ENCODE results near the gene ARHGEF2.

Gene ARHGEF2

GRCh38 chr1:155951753-155952504 lies 26.4 kb downstream of the ARHGEF2 start:
- Histone ChIP-seq H3K4me2 (ENCODE audit: low read depth, low read length, poor library complexity, severe bottlenecking) (no peak overlapping the region), H3K27me3 (ENCODE audit: low read length) (no peaks in the 10 kb centered on the region), H3K4me3 (ENCODE audit: insufficient read depth, low read length, poor library complexity, severe bottlenecking) (no peak overlapping the region), H3K79me2 (ENCODE audit: insufficient read depth, low read length) (no peaks in the 10 kb centered on the region), H3K9ac (ENCODE audit: low read length) (no peak overlapping the region), H4K20me1 (ENCODE audit: low read depth, low read length) (no peaks in the 10 kb centered on the region), H3K9me2 (replicated peaks; ENCODE audit: insufficient read depth, low read length) (no peaks in the 10 kb centered on the region), H2AFZ (ENCODE audit: low read depth, low read length, severe bottlenecking) (no peak overlapping the region), H3K27ac (ENCODE audit: low read depth, low read length) (no peak overlapping the region), H3K36me3 (ENCODE audit: low read length) (peaks cover 32% of the 10 kb centered on the region), H3K9me3 (ENCODE audit: insufficient read depth, low read length) (no peaks in the 10 kb centered on the region), H3F3A (ENCODE audit: insufficient read depth) (peaks cover 20% of the 10 kb centered on the region)
- TF ChIP-seq CTCF (IDR thresholded peaks at IDR 0.05; ENCODE audit: insufficient read depth, low read length, poor library complexity, severe bottlenecking): no peak
- TF ChIP-seq EZH2phosphoT487 (conservative IDR thresholded peaks at IDR 0.05; ENCODE audit: low read length): no peak

GRCh38 chr1:155950829-155951228 lies 27.5 kb downstream of the ARHGEF2 start:
- H3K79me2 ChIP-seq (ENCODE audit: insufficient read depth, low read length): no peaks in the 10 kb centered on the region
- H3K9me2 ChIP-seq (replicated peaks; ENCODE audit: insufficient read depth, low read length): no peaks in the 10 kb centered on the region
- H2AFZ ChIP-seq (ENCODE audit: low read depth, low read length, severe bottlenecking): no peak overlapping the region
- H3K36me3 ChIP-seq (ENCODE audit: low read length): peaks cover 31% of the 10 kb centered on the region
- no peaks in the 10 kb centered on the region for H3K27me3 ChIP-seq (ENCODE audit: low read length)
- H3K4me2 ChIP-seq (ENCODE audit: low read depth, low read length, poor library complexity, severe bottlenecking): no peak overlapping the region
- no peaks in the 10 kb centered on the region for H3K9me3 ChIP-seq (ENCODE audit: insufficient read depth, low read length)
- no peak for TF ChIP-seq CTCF (IDR thresholded peaks at IDR 0.05; ENCODE audit: insufficient read depth, low read length, poor library complexity, severe bottlenecking)
- TF ChIP-seq EZH2phosphoT487 (conservative IDR thresholded peaks at IDR 0.05; ENCODE audit: low read length): no peak
- no peak overlapping the region for H3K9ac ChIP-seq (ENCODE audit: low read length)
- H3K4me3 ChIP-seq (ENCODE audit: insufficient read depth, low read length, poor library complexity, severe bottlenecking): no peak overlapping the region
- no peaks in the 10 kb centered on the region for H4K20me1 ChIP-seq (ENCODE audit: low read depth, low read length)
- no peak overlapping the region for H3K27ac ChIP-seq (ENCODE audit: low read depth, low read length)
- peaks cover 28% of the 10 kb centered on the region for H3F3A ChIP-seq (ENCODE audit: insufficient read depth)

GRCh38 chr1:155947741-155948140 lies 30.6 kb downstream of the ARHGEF2 start:
- no peak overlapping the region for H3K9ac ChIP-seq (ENCODE audit: low read length)
- no peaks in the 10 kb centered on the region for H3K79me2 ChIP-seq (ENCODE audit: insufficient read depth, low read length)
- H4K20me1 ChIP-seq (ENCODE audit: low read depth, low read length): no peaks in the 10 kb centered on the region
- H3F3A ChIP-seq (ENCODE audit: insufficient read depth): peaks cover 33% of the 10 kb centered on the region
- H3K4me2 ChIP-seq (ENCODE audit: low read depth, low read length, poor library complexity, severe bottlenecking): no peak overlapping the region
- no peaks in the 10 kb centered on the region for H3K27me3 ChIP-seq (ENCODE audit: low read length)
- H2AFZ ChIP-seq (ENCODE audit: low read depth, low read length, severe bottlenecking): no peak overlapping the region
- H3K36me3 ChIP-seq (ENCODE audit: low read length): peaks cover 21% of the 10 kb centered on the region; the same call in 1 of the 2 replicates
- H3K9me3 ChIP-seq (ENCODE audit: insufficient read depth, low read length): no peaks in the 10 kb centered on the region
- TF ChIP-seq EZH2phosphoT487 (conservative IDR thresholded peaks at IDR 0.05; ENCODE audit: low read length) (no peak), CTCF (IDR thresholded peaks at IDR 0.05; ENCODE audit: insufficient read depth, low read length, poor library complexity, severe bottlenecking) (no peak)
- H3K4me3 ChIP-seq (ENCODE audit: insufficient read depth, low read length, poor library complexity, severe bottlenecking): no peak overlapping the region
- H3K27ac ChIP-seq (ENCODE audit: low read depth, low read length): peak overlapping the region; percentile 87
- H3K9me2 ChIP-seq (replicated peaks; ENCODE audit: insufficient read depth, low read length): no peaks in the 10 kb centered on the region

Measured in SU-DHL-6 (cell line).